Measurements from ENCODE around the gene TTL.

GRCh38 chr2:112485849-112486248, 3.9 kb downstream of the TTL start:
- TF ChIP-seq CTCF (IDR thresholded peaks at IDR 0.05; ENCODE audit: low read depth, low read length, poor library complexity, severe bottlenecking) (no peak), EZH2phosphoT487 (IDR thresholded peaks at IDR 0.05; ENCODE audit: borderline replicate concordance, low read length) (no peak)

Measured in DOHH2 (cell line).